GM12801 (cell line): ENCODE data around the gene GPR37L1.

Source experiments
- TF ChIP-seq, protein P1 (sequence below): IDR thresholded peaks from one replicate; pipeline ENCODE4 v1.5.1; 2011; ENCODE audit warnings: control low read depth; ENCODE audit not compliant: insufficient read length; ENCODE audit errors: extremely low read depth

GPR37L1 gene

DNA sequence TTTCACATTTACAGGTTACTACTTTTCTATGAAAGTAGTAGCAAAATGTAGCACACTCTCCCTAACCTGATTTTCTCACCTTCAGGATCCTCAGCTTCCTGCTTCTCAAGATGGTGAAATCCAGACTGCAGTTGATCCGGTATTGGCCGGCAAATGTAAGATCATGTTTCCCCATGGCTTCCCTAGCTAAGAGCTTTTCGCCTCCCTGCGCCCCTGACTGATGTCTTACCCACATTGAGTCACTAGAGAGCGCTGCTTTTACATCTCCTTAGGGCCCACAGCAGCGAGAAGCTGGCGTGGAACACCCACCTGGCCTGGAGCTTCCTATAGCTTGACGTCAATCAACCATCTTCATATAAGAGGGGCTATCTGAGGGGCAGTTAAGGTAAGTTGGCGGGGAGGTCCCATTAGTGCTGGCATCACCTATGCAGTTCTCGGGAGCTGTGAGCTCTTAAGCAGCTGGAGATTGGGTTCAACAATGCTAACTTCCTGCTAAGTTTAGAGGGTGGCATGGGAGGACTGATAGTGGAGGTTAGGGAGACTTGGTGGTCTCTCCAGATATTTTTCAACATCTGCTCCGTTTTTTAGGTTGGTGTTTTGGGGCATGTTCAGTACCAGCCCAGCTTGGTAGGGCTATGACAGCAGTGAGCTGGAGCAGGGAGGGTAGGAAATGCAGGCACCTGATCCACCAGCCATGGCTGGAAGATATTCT lies 32.2 kb downstream of the GPR37L1 start:
- TF ChIP-seq, protein P1, sequence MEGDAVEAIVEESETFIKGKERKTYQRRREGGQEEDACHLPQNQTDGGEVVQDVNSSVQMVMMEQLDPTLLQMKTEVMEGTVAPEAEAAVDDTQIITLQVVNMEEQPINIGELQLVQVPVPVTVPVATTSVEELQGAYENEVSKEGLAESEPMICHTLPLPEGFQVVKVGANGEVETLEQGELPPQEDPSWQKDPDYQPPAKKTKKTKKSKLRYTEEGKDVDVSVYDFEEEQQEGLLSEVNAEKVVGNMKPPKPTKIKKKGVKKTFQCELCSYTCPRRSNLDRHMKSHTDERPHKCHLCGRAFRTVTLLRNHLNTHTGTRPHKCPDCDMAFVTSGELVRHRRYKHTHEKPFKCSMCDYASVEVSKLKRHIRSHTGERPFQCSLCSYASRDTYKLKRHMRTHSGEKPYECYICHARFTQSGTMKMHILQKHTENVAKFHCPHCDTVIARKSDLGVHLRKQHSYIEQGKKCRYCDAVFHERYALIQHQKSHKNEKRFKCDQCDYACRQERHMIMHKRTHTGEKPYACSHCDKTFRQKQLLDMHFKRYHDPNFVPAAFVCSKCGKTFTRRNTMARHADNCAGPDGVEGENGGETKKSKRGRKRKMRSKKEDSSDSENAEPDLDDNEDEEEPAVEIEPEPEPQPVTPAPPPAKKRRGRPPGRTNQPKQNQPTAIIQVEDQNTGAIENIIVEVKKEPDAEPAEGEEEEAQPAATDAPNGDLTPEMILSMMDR = no peak

DNA sequence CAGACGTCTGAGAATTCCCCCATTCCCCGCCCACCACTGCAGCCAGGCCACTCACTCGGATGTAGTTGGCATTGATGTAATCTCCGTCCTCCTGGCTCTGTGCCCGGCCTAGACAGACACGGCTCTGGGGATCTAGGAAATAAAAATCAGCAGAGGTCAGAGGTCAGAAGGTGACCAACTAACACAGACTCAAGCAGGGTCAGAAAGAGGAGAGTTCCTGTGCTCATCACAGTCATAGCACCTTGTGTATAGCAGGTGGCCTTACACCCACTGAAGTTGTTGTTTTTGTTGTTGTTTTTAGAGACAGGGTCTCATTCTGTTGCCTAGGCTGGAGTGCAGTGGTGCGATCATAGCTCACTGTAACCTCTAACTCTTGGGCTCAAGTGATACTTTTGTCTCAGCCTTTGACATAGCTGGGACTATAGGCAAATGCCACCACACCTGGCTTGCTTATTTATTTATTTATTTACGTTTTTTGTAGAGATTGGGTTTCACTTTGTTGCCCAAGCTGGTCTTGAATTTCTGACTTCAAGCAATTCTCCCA lies 32.8 kb downstream of the GPR37L1 start:
- TF ChIP-seq, protein P1 = no peak

DNA sequence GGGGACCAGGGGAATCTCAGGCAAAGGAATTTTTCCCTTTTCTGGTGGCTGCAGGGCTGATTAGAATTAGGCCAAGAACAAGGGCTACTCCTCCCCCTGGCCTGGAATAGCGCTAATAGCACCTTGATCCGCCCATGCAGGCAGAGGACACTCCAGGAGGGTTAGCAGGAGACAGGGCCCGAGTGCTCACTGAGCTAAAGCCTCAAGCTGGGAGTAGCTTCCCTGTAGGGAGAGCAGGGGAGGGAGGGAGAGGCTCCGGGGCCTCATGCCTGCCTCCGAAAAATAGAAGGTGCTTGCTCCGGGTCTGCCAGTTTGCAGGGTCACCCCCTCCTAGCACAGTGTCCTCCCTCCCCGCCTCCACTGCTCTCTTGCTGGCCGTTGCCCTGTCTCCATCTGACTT lies 33.9 kb downstream of the GPR37L1 start:
- TF ChIP-seq, protein P1 = no peak

DNA sequence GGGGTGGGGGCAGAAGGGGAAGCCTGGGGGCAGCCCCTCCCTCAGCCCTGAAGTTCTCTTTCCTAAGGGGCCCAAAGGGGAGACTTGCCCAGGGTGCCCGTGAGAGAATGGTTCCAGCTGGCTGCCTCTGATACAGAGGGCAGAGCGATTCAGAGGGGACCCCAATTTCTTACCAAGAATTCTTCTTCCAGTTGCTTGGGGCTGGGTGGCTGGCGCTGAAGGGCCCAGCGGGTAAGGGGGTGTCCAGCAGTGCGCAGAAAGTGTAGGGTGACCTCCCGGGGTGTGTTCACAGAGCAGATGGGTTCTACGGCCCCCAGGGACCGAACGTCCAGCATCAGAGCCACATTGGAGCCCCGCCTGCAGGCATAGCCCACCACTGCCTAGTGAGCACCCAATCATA lies 35.2 kb downstream of the GPR37L1 start:
- TF ChIP-seq, protein P1 = no peak

DNA sequence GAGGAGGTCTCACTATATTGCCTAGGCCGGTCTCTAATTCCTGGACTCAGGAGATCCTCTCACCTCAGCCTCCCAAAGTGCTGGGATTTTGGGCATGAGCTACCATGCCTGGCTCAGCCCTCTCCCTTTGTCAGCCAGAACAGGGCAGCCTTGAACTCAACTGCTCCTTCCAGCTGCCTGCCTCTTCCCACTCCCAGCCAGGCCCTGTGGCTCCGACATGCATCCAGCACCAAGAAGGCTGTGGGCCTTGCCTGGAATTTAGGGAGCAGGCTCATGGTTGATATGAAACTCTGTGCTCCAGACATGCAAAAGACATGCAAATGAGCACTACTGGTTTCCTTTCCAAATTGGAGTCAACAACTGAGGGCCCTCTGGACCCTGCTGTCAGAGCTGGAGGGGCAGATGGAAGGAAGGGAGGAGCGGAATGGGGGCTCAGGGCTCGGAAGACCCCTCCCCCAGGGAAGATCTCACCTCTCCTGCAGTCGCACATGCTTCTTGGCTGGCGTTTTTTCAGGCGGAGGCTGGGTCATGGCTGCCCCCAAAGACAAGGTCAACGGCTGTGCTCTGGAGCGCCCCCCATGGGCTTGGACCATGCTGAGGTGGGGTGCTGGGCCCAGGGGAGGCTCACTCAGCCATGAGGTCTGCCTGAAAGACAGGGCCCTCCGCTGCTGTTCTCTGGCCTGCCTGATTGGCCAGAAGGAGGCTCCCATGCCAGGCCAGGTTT lies 36.3 kb downstream of the GPR37L1 start:
- TF ChIP-seq, protein P1 = no peak

DNA sequence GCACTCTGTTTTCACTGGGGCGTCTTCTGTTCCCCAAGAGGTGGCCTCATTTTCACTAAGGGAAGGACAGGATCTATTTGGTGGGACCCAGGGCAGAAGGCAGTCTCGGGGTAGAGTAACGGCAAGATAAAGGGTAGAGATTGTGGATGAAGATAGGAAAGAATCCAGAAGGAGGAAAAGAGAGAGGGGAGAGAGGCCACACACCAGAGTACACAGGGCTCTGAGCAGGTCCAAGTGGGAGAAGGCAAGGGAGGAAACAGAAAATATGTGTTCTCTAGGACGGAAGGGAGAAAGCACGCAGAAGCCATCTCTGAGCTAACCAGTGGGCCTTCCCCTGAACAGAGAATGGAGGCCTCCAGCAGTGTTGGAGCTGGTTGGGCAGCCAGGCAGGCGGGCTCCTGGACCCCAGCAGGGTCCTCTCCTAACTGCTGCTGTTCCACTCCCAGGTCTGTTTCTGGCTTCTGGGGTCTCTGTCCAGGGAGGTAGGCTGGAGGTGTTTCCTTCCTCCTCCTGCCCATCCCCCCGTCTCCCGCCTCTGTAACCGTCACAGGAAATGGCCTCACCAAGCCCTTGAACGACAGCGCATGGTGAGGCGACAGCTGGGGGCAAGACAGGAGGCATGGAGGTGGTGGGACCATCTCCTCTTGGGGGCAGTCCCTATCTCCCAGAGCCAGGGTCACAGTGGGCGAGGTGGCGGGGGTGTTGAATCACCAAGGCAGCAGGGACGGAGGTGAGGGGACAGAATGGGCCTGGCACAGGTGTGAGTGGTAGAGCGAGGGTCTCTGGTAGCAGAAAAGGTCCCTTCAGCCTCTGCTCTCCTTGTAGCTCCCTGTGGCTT lies 37.0 kb downstream of the GPR37L1 start:
- TF ChIP-seq, protein P1 = no peak
